NK-92 (cell line): Measurements from ENCODE around the gene GNLY.
"Not testable (repeated sequence)": the region's sequence is repeated elsewhere in the genome, so short reads cannot be mapped to it uniquely, and the experiment has no call there.

Experiments used
- DNase-seq: peaks from one replicate; lab custom pipeline; 2025; ENCODE audit not compliant: unreplicated experiment; lab: John Stamatoyannopoulos, UW

The GNLY gene

GRCh38 chr2:85663594-85664565 is 30.3 kb upstream of the GNLY start:
- DNase-seq, result no peak

- no peak for DNase-seq
These were observed 28.8 kb upstream of the GNLY start for GRCh38 chr2:85665264-85665937.

DNA sequence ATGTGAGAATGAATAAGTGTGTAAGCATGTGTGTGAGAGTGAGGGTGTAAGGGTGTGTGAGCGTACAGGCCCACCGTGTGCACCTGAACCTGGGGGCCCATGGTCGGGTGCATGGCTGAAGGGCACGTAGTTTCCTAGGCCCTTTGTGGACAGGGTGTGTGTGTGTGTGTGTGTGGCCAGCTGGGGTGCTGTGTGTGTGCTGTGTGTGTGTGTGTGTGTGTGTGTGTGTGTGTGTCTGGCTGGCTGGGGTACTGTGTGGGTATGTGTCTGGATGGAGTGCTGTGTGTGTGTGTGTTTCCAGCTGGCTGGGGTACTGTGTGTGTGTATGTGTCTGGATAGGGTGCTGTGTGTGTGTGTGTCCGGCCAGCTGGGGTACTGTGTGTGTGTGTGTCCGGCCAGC is 28.1 kb upstream of the GNLY start:
- DNase-seq, result no peak

DNA sequence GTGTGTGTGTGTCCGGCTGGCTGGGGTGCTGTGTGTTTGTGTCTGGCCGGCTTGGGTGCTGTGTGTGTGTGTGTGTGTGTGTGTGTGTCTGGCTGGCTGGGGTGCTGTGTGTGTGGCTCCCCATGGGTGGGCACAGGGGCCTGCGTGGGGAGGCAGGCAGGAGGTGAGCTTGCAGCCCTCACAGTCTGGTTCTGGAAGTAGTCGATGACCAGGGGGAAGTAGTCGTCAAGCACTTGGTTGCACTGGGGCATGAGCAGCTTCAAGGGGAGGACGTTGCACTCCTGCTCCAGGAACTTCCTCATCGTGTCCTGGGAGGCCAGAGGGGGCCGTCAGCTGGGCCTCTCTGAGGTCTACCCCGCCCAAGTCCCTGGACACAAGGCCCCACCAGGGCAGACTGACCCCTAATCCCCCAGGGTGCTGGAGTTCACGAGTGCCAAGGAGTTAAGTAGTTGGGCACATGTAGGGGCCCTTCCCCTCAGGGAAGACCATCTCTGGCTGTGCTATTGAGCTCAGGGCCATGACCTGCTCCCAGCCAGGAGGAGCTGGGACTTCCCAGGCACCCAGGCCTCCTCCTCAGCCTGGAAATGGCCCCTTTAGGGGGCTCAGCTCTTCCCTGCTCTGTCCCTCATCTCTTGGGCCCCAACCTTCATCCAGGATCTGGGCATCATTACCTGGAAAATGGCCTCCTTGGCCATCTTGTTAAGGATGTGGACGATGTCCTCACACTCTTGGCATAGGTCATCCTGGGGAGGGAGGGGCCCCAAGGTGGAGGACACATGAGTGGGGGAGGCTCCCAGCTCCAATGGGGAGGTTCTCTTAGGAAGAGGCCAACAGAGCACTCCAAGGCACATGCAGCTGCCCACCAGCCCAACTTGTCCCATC is 27.5 kb upstream of the GNLY start:
- DNase-seq, result no peak

- no peak for DNase-seq
These were observed 26.6 kb upstream of the GNLY start for GRCh38 chr2:85667561-85668008.

- no peak for DNase-seq
These were observed 25.9 kb upstream of the GNLY start, which contains the start of gene SFTPB for GRCh38 chr2:85668009-85668856. Gene SFTPB (minus strand): TSS chr2:85668199. CDS start chr2:85668183, 16 bp downstream.

GRCh38 chr2:85668857-85669142 is 25.4 kb upstream of the GNLY start:
- no peak for DNase-seq

GRCh38 chr2:85669549-85669948 is 24.6 kb upstream of the GNLY start:
- no peak for DNase-seq

DNA sequence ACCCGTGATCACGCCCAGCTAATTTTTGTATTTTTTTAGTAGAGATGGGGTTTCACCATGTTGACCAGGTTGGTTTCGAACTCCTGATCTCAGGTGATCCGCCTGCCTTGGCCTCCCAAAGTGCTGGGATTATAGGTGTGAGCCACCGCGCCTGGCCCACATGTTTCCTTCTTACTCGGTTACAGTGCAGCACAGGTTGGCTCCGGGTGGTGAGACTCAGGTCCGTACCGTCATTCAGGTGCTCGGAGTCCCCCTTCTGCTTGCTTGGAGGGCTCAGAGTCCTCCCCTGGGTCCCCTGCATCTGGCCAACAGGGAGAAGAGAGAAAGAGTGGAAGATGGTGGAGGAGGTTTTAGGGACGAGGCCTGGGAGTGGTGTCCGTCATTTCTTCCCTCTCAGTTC is 23.7 kb upstream of the GNLY start:
- DNase-seq, result not testable (repeated sequence)

- DNase-seq, result no peak
These were observed 21.7 kb upstream of the GNLY start for GRCh38 chr2:85672456-85672855.

DNA sequence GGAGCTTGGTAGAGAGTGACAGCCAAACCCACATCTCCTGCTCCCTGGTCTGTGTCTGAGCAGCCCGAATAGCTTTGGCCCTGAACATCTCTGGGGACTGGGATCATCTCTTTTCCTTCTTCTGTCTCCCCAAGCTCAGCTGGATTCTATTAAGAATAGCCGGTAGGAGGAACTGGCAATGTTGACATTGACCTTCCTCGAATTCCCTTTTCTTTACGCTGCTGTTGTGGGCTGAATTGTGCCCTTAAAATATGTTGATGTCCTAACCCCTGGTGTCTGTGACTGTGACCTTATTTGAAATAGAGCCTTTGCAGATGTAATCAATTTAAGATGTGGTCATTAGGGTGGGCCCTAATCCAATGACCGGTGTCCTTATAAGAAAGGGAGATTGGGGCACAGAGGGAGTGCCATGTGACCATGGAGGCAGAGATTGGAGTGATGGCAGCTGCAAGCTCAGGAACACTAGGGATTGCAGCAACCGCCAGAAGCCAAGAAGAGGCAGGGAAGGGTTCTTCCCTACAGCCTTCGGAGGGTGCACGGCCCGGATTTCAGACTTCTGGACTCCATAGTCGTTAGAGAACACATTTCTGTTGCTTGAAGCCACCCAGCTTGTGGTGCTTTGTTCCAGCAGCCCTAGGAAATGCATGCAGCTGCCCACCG is 20.3 kb upstream of the GNLY start:
- no peak for DNase-seq

DNA sequence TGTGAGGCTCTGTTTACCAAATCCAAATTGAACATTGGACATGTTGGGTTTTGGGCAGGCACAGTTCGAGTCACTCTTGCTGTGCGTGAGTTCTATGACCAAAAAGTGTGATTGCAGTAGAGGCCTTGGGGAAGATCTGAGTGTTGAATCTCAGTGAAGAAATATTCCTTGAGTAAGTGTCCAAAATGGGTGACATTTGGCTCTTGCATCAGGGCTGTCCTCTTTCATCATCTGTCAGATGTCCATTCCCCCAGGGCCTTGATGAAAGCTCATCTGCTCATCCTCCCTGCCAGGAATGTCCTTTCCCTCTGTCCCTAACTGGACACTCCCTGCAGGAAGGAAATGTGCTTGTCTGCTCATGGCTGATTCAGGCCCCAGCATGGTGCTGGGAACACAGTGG is 19.7 kb upstream of the GNLY start:
- no peak for DNase-seq

DNA sequence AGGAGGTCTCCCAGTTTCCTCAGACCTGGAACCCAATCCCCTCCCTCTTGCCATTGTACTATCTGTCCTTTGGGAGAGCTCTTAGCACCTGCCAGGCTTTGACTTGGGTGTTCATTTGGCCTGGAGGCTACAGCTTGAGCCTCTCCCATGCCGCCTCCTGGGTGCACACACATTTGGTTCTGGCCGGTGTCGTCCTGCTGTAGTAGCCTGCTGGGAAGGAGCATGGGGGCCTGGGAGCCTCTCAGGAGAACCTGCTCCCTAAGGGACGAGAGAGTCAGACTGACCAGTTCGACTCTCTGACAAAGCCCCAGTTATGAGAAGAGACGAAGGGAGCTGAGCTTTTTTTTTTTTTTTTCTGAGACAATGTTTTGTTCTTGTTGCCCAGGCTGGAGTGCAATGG is 18.7 kb upstream of the GNLY start:
- no peak for DNase-seq

DNA sequence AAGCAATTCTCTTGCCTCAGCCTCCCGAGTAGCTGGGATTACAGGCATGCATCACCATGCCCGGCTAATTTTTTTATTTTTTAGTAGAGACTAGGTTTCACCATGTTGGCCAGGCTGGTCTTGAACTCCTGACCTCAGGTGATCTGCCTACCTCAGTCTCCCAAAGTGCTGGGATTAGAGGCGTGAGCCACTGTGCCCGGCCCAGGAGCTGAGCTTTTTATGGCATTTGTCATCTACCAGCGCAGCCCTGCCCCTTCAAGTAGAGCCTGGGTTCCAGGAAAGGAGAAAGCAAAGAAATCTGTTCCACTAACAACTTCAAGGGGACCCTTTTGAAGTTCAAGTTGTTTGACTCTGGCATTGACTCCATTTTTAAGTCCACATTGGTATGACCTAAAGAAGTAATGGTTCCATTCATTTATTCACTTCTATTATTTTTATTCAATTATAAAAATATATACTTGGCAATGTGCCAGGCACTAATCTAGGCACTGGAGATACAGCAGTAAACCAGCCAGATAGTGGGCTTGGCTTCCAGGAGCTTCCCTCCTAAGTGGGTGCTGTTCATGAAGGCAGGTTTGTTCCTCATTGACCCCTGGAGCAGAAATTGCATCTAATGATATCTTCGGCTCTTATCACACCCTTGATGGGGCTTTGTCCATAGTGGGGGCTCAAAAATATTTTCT is 18.2 kb upstream of the GNLY start:
- DNase-seq, result no peak

DNA sequence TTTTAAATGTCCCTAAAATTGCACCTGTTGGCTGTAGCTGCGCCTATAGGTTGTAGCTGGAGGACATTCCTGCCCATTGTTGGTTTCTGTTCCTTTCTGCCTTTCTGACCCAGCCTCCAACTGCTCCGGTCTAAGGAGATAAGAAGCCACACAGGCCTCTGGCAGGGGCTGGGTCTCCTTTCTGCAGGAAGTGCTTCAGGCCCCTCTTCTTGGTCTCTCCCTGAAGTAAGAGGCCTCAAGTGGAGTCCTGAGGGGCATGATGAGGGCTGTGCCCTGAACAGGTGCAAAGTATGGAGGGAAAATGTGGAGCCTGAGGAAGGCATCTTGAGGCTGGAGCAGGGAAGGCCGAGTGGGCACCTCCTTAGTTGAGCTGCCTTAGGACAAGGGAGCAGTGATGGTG is 15.8 kb upstream of the GNLY start:
- DNase-seq, result no peak

GRCh38 chr2:85678794-85679672 is 15.1 kb upstream of the GNLY start:
- no peak for DNase-seq

GRCh38 chr2:85680707-85681371 is 13.3 kb upstream of the GNLY start:
- no peak for DNase-seq

DNA sequence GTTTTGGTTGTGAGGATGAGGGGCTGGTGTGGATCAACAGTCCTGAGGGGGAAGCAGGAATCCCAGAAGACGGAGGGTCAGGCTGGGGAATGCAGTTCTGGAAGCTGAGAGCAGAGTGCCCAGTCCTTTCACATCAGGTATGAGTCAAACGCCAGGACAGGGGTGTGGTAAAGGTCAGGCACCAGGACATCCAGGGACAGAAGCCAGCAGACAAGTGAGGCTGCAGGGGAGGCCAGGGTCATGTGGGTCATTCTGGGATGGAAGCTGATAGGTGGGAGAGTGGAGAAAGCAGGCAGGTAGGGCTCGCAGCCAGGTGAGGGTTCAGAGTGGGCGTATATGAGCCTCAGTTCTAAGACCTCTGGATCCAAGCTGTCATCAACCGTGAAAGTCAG is 12.8 kb upstream of the GNLY start:
- DNase-seq, result no peak
